ENCODE results near the gene PXYLP1.

DNA sequence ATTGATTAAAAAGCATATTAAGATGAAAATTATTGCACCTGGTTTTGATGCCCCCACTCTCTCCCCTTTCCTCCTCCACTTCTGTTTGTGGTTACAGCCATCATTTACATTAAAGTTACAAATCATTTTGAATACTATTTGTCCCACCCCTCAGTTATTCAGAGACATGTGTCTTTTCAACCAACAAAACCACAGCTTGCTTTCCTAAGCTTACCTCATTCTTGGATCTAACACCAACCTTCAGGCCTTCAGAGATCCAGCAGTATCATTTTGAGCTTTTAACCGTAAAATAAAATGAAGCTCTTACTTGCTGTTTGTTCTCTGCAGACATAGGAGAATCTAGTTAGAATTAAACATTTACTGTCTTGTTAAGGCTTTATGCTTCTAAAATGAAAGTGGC, 4.7 kb downstream of the PXYLP1 start:
- TF ChIP-seq, protein P1, sequence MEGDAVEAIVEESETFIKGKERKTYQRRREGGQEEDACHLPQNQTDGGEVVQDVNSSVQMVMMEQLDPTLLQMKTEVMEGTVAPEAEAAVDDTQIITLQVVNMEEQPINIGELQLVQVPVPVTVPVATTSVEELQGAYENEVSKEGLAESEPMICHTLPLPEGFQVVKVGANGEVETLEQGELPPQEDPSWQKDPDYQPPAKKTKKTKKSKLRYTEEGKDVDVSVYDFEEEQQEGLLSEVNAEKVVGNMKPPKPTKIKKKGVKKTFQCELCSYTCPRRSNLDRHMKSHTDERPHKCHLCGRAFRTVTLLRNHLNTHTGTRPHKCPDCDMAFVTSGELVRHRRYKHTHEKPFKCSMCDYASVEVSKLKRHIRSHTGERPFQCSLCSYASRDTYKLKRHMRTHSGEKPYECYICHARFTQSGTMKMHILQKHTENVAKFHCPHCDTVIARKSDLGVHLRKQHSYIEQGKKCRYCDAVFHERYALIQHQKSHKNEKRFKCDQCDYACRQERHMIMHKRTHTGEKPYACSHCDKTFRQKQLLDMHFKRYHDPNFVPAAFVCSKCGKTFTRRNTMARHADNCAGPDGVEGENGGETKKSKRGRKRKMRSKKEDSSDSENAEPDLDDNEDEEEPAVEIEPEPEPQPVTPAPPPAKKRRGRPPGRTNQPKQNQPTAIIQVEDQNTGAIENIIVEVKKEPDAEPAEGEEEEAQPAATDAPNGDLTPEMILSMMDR (conservative IDR thresholded peaks at IDR 0.05; ENCODE audit: low read length) = no peak
- TF ChIP-seq EZH2phosphoT487 (IDR thresholded peaks at IDR 0.05; ENCODE audit: borderline replicate concordance, low read depth, low read length) = no peak

All from OCI-LY7 (cell line).